ENCODE results near the gene TMEM271. TPM values are rescaled to one million over a fixed set of nuclear protein-coding genes. Genes with fewer than 3 reads are reported as not detected.

The TMEM271 gene
- total and polyA plus RNA-seq, 10 of the 15 experiments (the other 5 are each of a cell fraction or from before 2014, with no cell fraction given) = not detected

- TF ChIP-seq REST (IDR thresholded peaks at IDR 0.05; ENCODE audit: low read depth, low read length) (no peak), DPF2 (IDR thresholded peaks at IDR 0.05) (peak; percentile 63; the same call in 1 of the 2 replicates), PKNOX1 (IDR thresholded peaks at IDR 0.05) (peak; percentile 98), CBFB (IDR thresholded peaks at IDR 0.05; ENCODE audit: low read depth) (no peak), PBX3 (IDR thresholded peaks at IDR 0.05; ENCODE audit: insufficient replicate concordance, low read depth, low read length) (peak; percentile 89)
Measured at GRCh38 chr4:609400-610050, 33.4 kb upstream of the TMEM271 start (continued).

- Histone ChIP-seq H3K27me3 (replicated peaks in 1 of 2; ENCODE audit: control insufficient read depth in 2 of 2, insufficient read depth in 2 of 2, low read length in 1 of 2) (no peaks in the 10 kb centered on the region), H2AFZ (ENCODE audit: control insufficient read depth, low read depth, low read length) (no peak overlapping the region), H4K20me1 (ENCODE audit: control insufficient read depth, insufficient read depth) (no peaks in the 10 kb centered on the region), H3K4me2 (ENCODE audit: control insufficient read depth, insufficient read depth) (no peak overlapping the region), H3K9me3 (replicated peaks; ENCODE audit: control insufficient read depth, insufficient read depth, low read length) (no peaks in the 10 kb centered on the region; the same call in 2 of the 3 replicates), H3K27ac (ENCODE audit: control insufficient read depth, insufficient read depth) (no peak overlapping the region), H3K4me3 (no peak overlapping the region), H3K79me2 (ENCODE audit: control insufficient read depth, insufficient read depth, low read length) (no peaks in the 10 kb centered on the region), H3K36me3 (ENCODE audit: control insufficient read depth in 2 of 2, insufficient read depth in 2 of 2, low read length in 1 of 2) (no peaks in the 10 kb centered on the region), H3K9ac (ENCODE audit: control insufficient read depth, insufficient read depth, low read length) (no peak overlapping the region), H3K4me1 (ENCODE audit: control insufficient read depth, insufficient read depth, low read length) (no peaks in the 10 kb centered on the region)
- WGBS (ENCODE audit: insufficient coverage, insufficient replicate concordance, low lambda C conversion rate, missing lambda C conversion rate) = 34% methylated on average over 7 of the region's 7 CpGs
- intact Hi-C loops (cut with micrococcal nuclease; ENCODE audit: unreplicated experiment) = no loop called here
- in situ Hi-C loops (cut with MboI) = no loop called here
- CTCF ChIA-PET = no interaction called here
- DNase-seq (ENCODE audit: low read depth, low spot score) (no peak), FAIRE-seq (no peak), ATAC-seq (no peak)
- SMC1A ChIA-PET (ENCODE audit: uncharacterized antibody, unreplicated experiment) = no interaction called here
- POLR2A ChIA-PET = no interaction called here
- RAD21 ChIA-PET (ENCODE audit: unreplicated experiment) = no interaction called here
- BruUV-seq (replicated peaks) = no TSS peak
- TF ChIP-seq MAX (IDR thresholded peaks at IDR 0.05; ENCODE audit: low read depth, low read length) (no peak), POLR2A (IDR thresholded peaks at IDR 0.05; ENCODE audit: low read depth, low read length) (no peak), USF1 (IDR thresholded peaks at IDR 0.05; ENCODE audit: borderline replicate concordance, extremely low read length, insufficient read depth, low read depth, low read length) (no peak), HSF1 (IDR thresholded peaks at IDR 0.05; ENCODE audit: low read depth, low read length) (no peak), BRCA1 (IDR thresholded peaks at IDR 0.05; ENCODE audit: low read depth, low read length) (no peak), RELB (IDR thresholded peaks at IDR 0.05; ENCODE audit: low read depth) (no peak), PML (IDR thresholded peaks at IDR 0.05; ENCODE audit: low read length) (no peak)
Measured at GRCh38 chr4:608236-608635, 32.1 kb upstream of the TMEM271 start.
